ENCODE data around the gene KDF1. TPM values are rescaled to one million over a fixed set of nuclear protein-coding genes. Genes with fewer than 3 reads are reported as not detected.
A peak's percentile ranks its signal among the peaks of the same experiment; 100 is the strongest.

The KDF1 gene
- total and polyA plus RNA-seq, 2 of the 13 experiments (the other 11 are each of a cell fraction or from before 2014, with no cell fraction given): 1.9 to 4.9 TPM

DNA sequence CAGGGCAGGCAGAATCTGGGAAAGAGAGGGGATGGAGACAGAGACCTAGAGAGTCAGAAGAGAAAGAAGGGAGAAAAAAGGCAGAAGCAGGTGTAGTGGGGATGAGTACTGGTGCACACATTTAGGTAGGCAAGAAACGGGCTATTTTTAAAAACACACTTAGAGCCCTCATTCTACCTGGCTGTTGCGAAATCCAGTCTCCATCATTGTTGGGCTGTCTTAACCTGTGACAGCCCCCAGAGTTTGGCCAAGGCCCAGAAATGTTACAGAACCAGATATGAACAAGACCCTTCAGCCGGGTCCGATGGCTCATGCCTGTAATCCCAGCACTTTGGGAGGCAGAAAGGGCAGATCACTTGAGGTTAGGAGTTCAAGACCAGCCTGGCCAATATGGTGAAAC lies 12.6 kb upstream of the KDF1 start:
- ChIA-PET POLR2A (interaction anchor here (1.0 to 1.3 kb wide), 6 partner anchors 18 to 72 kb away, joined by 3 to 9 read pairs (median 6); partner anchors contain the start of genes GPATCH3, NR0B2 and TRNP1), CTCF (ENCODE audit: low intra/inter-chr PET ratio, low total read pairs) (no interaction called here)
- Histone ChIP-seq H3K9ac (ENCODE audit: insufficient read depth, low read depth, low read length) (no peak overlapping the region), H3K4me3 (replicated peaks in 1 of 3; ENCODE audit: insufficient read depth in 1 of 3, low read depth in 2 of 3, low read length in 3 of 3) (no peak overlapping the region), H3K9me3 (ENCODE audit: low read length) (no peaks in the 10 kb centered on the region), H3K36me3 (replicated peaks in 1 of 2; ENCODE audit: control insufficient read depth in 1 of 2, insufficient read depth in 2 of 2, low read length in 2 of 2) (no peaks in the 10 kb centered on the region), H3K27ac (ENCODE audit: extremely low read length, insufficient read depth, low read length) (no peak overlapping the region), H4K20me1 (ENCODE audit: insufficient read depth, low read length) (no peaks in the 10 kb centered on the region), H3K4me2 (ENCODE audit: low read depth, low read length) (no peak overlapping the region), H3K27me3 (ENCODE audit: control insufficient read depth in 1 of 2, insufficient read depth in 2 of 2, low read length in 2 of 2) (0 out of 5 replicates have a peak, but pooled peaks cover 0 to 4% of the 10 kb centered on the region in 2 experiments), H3K4me1 (ENCODE audit: insufficient read depth, low read length) (peaks cover 71% of the 10 kb centered on the region), H3K79me2 (ENCODE audit: insufficient read depth, low read length) (no peaks in the 10 kb centered on the region), H2AFZ (ENCODE audit: low read length) (no peak overlapping the region)
- TF ChIP-seq, protein P1, sequence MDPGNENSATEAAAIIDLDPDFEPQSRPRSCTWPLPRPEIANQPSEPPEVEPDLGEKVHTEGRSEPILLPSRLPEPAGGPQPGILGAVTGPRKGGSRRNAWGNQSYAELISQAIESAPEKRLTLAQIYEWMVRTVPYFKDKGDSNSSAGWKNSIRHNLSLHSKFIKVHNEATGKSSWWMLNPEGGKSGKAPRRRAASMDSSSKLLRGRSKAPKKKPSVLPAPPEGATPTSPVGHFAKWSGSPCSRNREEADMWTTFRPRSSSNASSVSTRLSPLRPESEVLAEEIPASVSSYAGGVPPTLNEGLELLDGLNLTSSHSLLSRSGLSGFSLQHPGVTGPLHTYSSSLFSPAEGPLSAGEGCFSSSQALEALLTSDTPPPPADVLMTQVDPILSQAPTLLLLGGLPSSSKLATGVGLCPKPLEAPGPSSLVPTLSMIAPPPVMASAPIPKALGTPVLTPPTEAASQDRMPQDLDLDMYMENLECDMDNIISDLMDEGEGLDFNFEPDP (CRISPR knock-in tag; conservative IDR thresholded peaks at IDR 0.05): no peak
- TF ChIP-seq CEBPB (IDR thresholded peaks at IDR 0.05; ENCODE audit: borderline replicate concordance, low read depth, low read length) (peak; percentile 80), ZNF687 (CRISPR knock-in tag; IDR thresholded peaks at IDR 0.05) (0 out of 2 replicates have a peak, but pooled peaks have one; percentile 0), CEBPG (CRISPR knock-in tag; IDR thresholded peaks at IDR 0.05) (peak; percentile 56), SNAI1 (CRISPR knock-in tag; IDR thresholded peaks at IDR 0.05; ENCODE audit: borderline replicate concordance) (no peak), ZNF503 (CRISPR knock-in tag; IDR thresholded peaks at IDR 0.05) (no peak), KDM2A (CRISPR knock-in tag; IDR thresholded peaks at IDR 0.05; ENCODE audit: borderline replicate concordance, low read depth) (no peak), AGO1 (IDR thresholded peaks at IDR 0.05; ENCODE audit: low read depth, low read length, poor library complexity, severe bottlenecking) (no peak), ZNF350 (CRISPR knock-in tag; IDR thresholded peaks at IDR 0.05; ENCODE audit: borderline replicate concordance, low read depth) (no peak), ZNF770 (CRISPR knock-in tag; IDR thresholded peaks at IDR 0.05) (0 out of 2 replicates have a peak, but pooled peaks have one; percentile 23), RNF2 (conservative IDR thresholded peaks at IDR 0.05; ENCODE audit: low read depth) (no peak)
- in situ Hi-C loops (cut with HindIII; ENCODE audit: extremely low pct_ligation_motif_present, low pct_unique_long_range_greater_than_20kb) (no loop called here), intact Hi-C loops (cut with micrococcal nuclease; ENCODE audit: unreplicated experiment) (no loop called here)
- 16% methylated on average over 4 of the region's 4 CpGs for WGBS (ENCODE audit: low lambda C conversion rate)
- no peak for FAIRE-seq
- DNase-seq (ENCODE audit: low spot score): no peak
- no TSS peak for BruUV-seq (replicated peaks)
- no peak for ATAC-seq
